Inferior parietal cortex (tissue), 1 donor: Measurements from ENCODE around the gene ALPK1.

ENCODE experiments used
- DNase-seq: peaks from one replicate; pipeline ENCODE4 v3.0.0-alpha.2; 2016; ENCODE audit errors: extremely low spot score

The ALPK1 gene

GRCh38 chr4:112327965-112328733 is 31.0 kb downstream of the ALPK1 start:
- peak; percentile 69 for DNase-seq

- DNase-seq, result no peak
Measured at GRCh38 chr4:112328734-112329130, 31.6 kb downstream of the ALPK1 start.

- DNase-seq, result no peak
Measured at GRCh38 chr4:112329672-112330375, 32.7 kb downstream of the ALPK1 start.

- DNase-seq, result no peak
Measured at GRCh38 chr4:112330921-112331320, 33.8 kb downstream of the ALPK1 start.

- DNase-seq, result no peak
Measured at GRCh38 chr4:112332398-112332797, 35.2 kb downstream of the ALPK1 start.

GRCh38 chr4:112340023-112340422 is 42.9 kb downstream of the ALPK1 start:
- no peak for DNase-seq

- DNase-seq, result no peak
Measured at GRCh38 chr4:112341033-112341432, 43.9 kb downstream of the ALPK1 start.

GRCh38 chr4:112343330-112344080 is 46.3 kb downstream of the ALPK1 start:
- no peak for DNase-seq

- peak; percentile 60 for DNase-seq
Measured at GRCh38 chr4:112348488-112349158, 51.5 kb downstream of the ALPK1 start.

- no peak for DNase-seq
Measured at GRCh38 chr4:112352736-112353135, 55.6 kb downstream of the ALPK1 start.

GRCh38 chr4:112355662-112356061 is 58.5 kb downstream of the ALPK1 start:
- no peak for DNase-seq

- no peak for DNase-seq
Measured at GRCh38 chr4:112357453-112357852, 60.3 kb downstream of the ALPK1 start.

GRCh38 chr4:112357897-112358296 is 60.7 kb downstream of the ALPK1 start:
- DNase-seq, result no peak

- DNase-seq, result no peak
Measured at GRCh38 chr4:112358415-112358814, 61.2 kb downstream of the ALPK1 start.

GRCh38 chr4:112358952-112359749 is 62.0 kb downstream of the ALPK1 start:
- DNase-seq, result no peak

GRCh38 chr4:112361181-112361791 is 64.1 kb downstream of the ALPK1 start:
- no peak for DNase-seq

- DNase-seq, result no peak
Measured at GRCh38 chr4:112370466-112370865, 73.3 kb downstream of the ALPK1 start.

- DNase-seq, result no peak
Measured at GRCh38 chr4:112371361-112371760, 74.2 kb downstream of the ALPK1 start.

GRCh38 chr4:112374850-112375249 is 77.7 kb downstream of the ALPK1 start:
- no peak for DNase-seq

GRCh38 chr4:112377171-112377570 is 80.0 kb downstream of the ALPK1 start:
- no peak for DNase-seq
